Endothelial cell of umbilical vein (primary cell): ENCODE data around the gene LAMTOR2. TPM values are rescaled to one million over a fixed set of nuclear protein-coding genes. Genes with fewer than 3 reads are reported as not detected.

Experiments used
- BruUV-seq: library from RNA; stranded (reverse); fragments of 400-500 nt; replicated peaks from 2 replicates; lab custom pipeline; 2021; lab: Mats Ljungman, UMichigan
- CTCF ChIA-PET: fragments of 300-600, 350-600 bp; sonication (Branson Sonifier 250); formaldehyde crosslinking; loops from one replicate; lab custom pipeline; 2021; ENCODE audit warnings: antibody characterized with exemption, inconsistent platforms; lab: Charles Lee
- POLR2A ChIA-PET: fragments of 300-600, 350-600 bp; sonication (Branson Sonifier 250); formaldehyde crosslinking; loops from one replicate; lab custom pipeline; 2021; ENCODE audit warnings: antibody characterized with exemption, inconsistent platforms; lab: Charles Lee
- DNase-seq: peaks from one replicate; pipeline ENCODE4 v3.0.0-alpha.2; 2011; ENCODE audit warnings: low read depth, low spot score
- FAIRE-seq: peaks from 2 replicates; lab custom pipeline; 2011; peaks lifted over from hg19 to GRCh38; lab: Jason Lieb, UNC
- H2AFZ ChIP-seq: 2 replicates; pipeline ENCODE4 v1.6.0; 2012; ENCODE audit warnings: low read depth, low read length, control low read depth, inconsistent platforms
- H3K27ac ChIP-seq: 2 replicates; pipeline ENCODE4 v1.5.1; 2011; ENCODE audit warnings: low read depth, mild to moderate bottlenecking, control low read depth, low read length, moderate library complexity; ENCODE audit not compliant: insufficient read depth
- H3K27me3 ChIP-seq, 2 experiments: 2 replicates each; pipeline versions ENCODE4 v1.6.0 to v1.6.1; 2011; ENCODE audit warnings: low read length in 2 of 2, mixed read lengths in 1 of 2; ENCODE audit not compliant: control insufficient read depth in 2 of 2, insufficient read depth in 2 of 2
- H3K36me3 ChIP-seq, 2 experiments: 2 replicates in 1 of 2; 3 replicates in 1 of 2; pipeline ENCODE4 v1.5.1; 2011; ENCODE audit warnings: low read length in 2 of 2, mild to moderate bottlenecking in 1 of 2, moderate library complexity in 1 of 2; ENCODE audit not compliant: control insufficient read depth in 2 of 2, insufficient read depth in 2 of 2; ENCODE audit errors: extremely low read depth in 1 of 2
- H3K4me1 ChIP-seq: 3 replicates; pipeline ENCODE4 v1.5.1; 2011; ENCODE audit warnings: mild to moderate bottlenecking, low read length; ENCODE audit not compliant: control insufficient read depth, insufficient read depth; ENCODE audit errors: extremely low read depth
- H3K4me2 ChIP-seq: 2 replicates; pipeline ENCODE4 v1.6.1; 2011; ENCODE audit warnings: low read length, control low read depth, mixed read lengths; ENCODE audit not compliant: insufficient read depth
- H3K4me3 ChIP-seq, 3 experiments: fragments of 200-600 bp in 1 of 3; sonication (generic), shearing (Covaris generic) in 1 of 3; replicated peaks in 1 of 3; 2 replicates each; pipeline ENCODE4 v1.5.1; 2011 to 2016; ENCODE audit warnings: control low read depth in 3 of 3, low read length in 3 of 3, mild to moderate bottlenecking in 2 of 3, inconsistent platforms in 1 of 3, low read depth in 1 of 3, moderate library complexity in 1 of 3; ENCODE audit not compliant: insufficient read depth in 1 of 3
- H3K79me2 ChIP-seq: 2 replicates; pipeline ENCODE4 v1.6.0; 2012; ENCODE audit warnings: low read length, inconsistent platforms; ENCODE audit not compliant: control insufficient read depth, insufficient read depth
- H3K9ac ChIP-seq: replicated peaks from 2 replicates; pipeline ENCODE3; 2011; ENCODE audit warnings: low read length, control low read depth; ENCODE audit not compliant: insufficient read depth; ENCODE audit errors: extremely low read depth
- H3K9me1 ChIP-seq: replicated peaks from 3 replicates; pipeline ENCODE4 v1.6.0; 2011; ENCODE audit warnings: mild to moderate bottlenecking, low read length; ENCODE audit not compliant: control insufficient read depth, insufficient read depth; ENCODE audit errors: extremely low read depth
- H3K9me3 ChIP-seq: replicated peaks from 2 replicates; pipeline ENCODE4 v1.5.1; 2012; ENCODE audit warnings: low read length, inconsistent platforms; ENCODE audit not compliant: control insufficient read depth, insufficient read depth
- H4K20me1 ChIP-seq: replicated peaks from 2 replicates; pipeline ENCODE3; 2011; ENCODE audit warnings: mild to moderate bottlenecking, low read length; ENCODE audit not compliant: control insufficient read depth, insufficient read depth; ENCODE audit errors: extremely low read depth
- CTCF ChIP-seq, 2 donors: IDR thresholded peaks; 1 replicate in 1 of 2; 2 replicates in 1 of 2; pipeline ENCODE4 v1.5.1; 2011; ENCODE audit warnings: low read length in 2 of 2, mild to moderate bottlenecking in 2 of 2, moderate library complexity in 2 of 2, control low read depth in 1 of 2, inconsistent platforms in 1 of 2, low read depth in 1 of 2; ENCODE audit not compliant: insufficient read depth in 1 of 2; ENCODE audit errors: extremely low read depth in 1 of 2
- EZH2 ChIP-seq: IDR thresholded peaks from 2 replicates; pipeline ENCODE4 v1.6.1; 2012; ENCODE audit warnings: borderline replicate concordance, low read depth, mild to moderate bottlenecking, moderate library complexity, low read length, inconsistent platforms; ENCODE audit not compliant: severe bottlenecking
- FOS ChIP-seq: IDR thresholded peaks from 2 replicates; pipeline ENCODE4 v1.6.1; 2011; ENCODE audit warnings: mild to moderate bottlenecking, low read length, moderate library complexity, borderline replicate concordance; ENCODE audit not compliant: insufficient read depth
- GATA2 ChIP-seq: IDR thresholded peaks from 2 replicates; pipeline ENCODE4 v1.7.0; 2011; ENCODE audit warnings: low read depth, mild to moderate bottlenecking, moderate library complexity, mixed read lengths, low read length; ENCODE audit not compliant: insufficient read length, insufficient read depth
- JUN ChIP-seq: IDR thresholded peaks from 2 replicates; pipeline ENCODE4 v1.6.1; 2011; ENCODE audit warnings: borderline replicate concordance, low read depth; ENCODE audit not compliant: insufficient read length, insufficient read depth
- MAX ChIP-seq: IDR thresholded peaks from 2 replicates; pipeline ENCODE4 v1.6.1; 2011; ENCODE audit not compliant: insufficient read depth, insufficient read length
- MYC ChIP-seq: IDR thresholded peaks from one replicate; pipeline ENCODE4 v1.6.1; 2011; ENCODE audit warnings: mild to moderate bottlenecking, low read depth, low read length
- POLR2A ChIP-seq: IDR thresholded peaks from 2 replicates; pipeline ENCODE4 v1.6.1; 2012; ENCODE audit warnings: low read depth, mild to moderate bottlenecking, control low read depth, low read length
- POLR2AphosphoS5 ChIP-seq: IDR thresholded peaks from 2 replicates; pipeline ENCODE4 v1.6.1; 2012; ENCODE audit warnings: low read depth, mild to moderate bottlenecking, control low read depth, low read length, moderate library complexity; ENCODE audit not compliant: insufficient read depth
- dilution Hi-C: fragments of 300-500 bp; cut with MboI; formaldehyde crosslinking; loops from one replicate; pipeline ENCODE4 v1.15.0; 2019; ENCODE audit warnings: low sequenced_read_pairs; ENCODE audit not compliant: extremely low pct_ligation_motif_present
- intact Hi-C: fragments of 100-400 bp; cut with micrococcal nuclease; formaldehyde crosslinking; loops from one replicate; pipeline ENCODE4 v1.10.0; 2022
- polyA plus RNA-seq, 4 experiments: library from polyadenylated mRNA; depleted of rRNA in 3 of 4; stranded (reverse) in 3 of 4; unstranded in 1 of 4; fragments of >200 nt; gene quantifications; 2 replicates each; pipeline versions ENCODE4 v1.2.1 to v1.2.3, GENCODE V29; 2011 to 2012; ENCODE audit warnings: missing spikeins in 1 of 4
- total RNA-seq: library from RNA; stranded (reverse); gene quantifications from 2 replicates; pipeline ENCODE4 v1.2.3, GENCODE V29; 2021

LAMTOR2 gene
- total and polyA plus RNA-seq, 2 donors (not counting 3 experiments of a cell fraction or from before 2014, with no cell fraction given), result 77.7 to 136 TPM

GRCh38 chr1:156065212-156065611 lies 10.6 kb downstream of the LAMTOR2 start:
- Histone ChIP-seq H3K9me3 (no peaks in the 10 kb centered on the region), H2AFZ (no peak overlapping the region), H3K9ac (no peak overlapping the region), H3K4me1 (peaks cover 6% of the 10 kb centered on the region), H3K4me3 (no peak overlapping the region), H3K27ac (no peak overlapping the region), H3K79me2 (no peaks in the 10 kb centered on the region), H3K36me3 (no peaks in the 10 kb centered on the region), H4K20me1 (no peaks in the 10 kb centered on the region), H3K4me2 (no peak overlapping the region), H3K9me1 (no peaks in the 10 kb centered on the region), H3K27me3 (no peaks in the 10 kb centered on the region)
- dilution Hi-C loops (no loop called here), intact Hi-C loops (no loop called here)
- TF ChIP-seq CTCF (IDR thresholded peaks at IDR 0.05; ENCODE audit: extremely low read depth in 1 of 2, insufficient read depth in 1 of 2, low read depth in 1 of 2, low read length in 2 of 2), result no peak
- TF ChIP-seq JUN, result no peak
- TF ChIP-seq POLR2A, result no peak
- no peak for TF ChIP-seq MAX
- no peak for TF ChIP-seq MYC
- TF ChIP-seq FOS, result no peak
- TF ChIP-seq GATA2, result no peak
- TF ChIP-seq EZH2, result no peak
- no peak for TF ChIP-seq POLR2AphosphoS5
- no peak for DNase-seq
- no peak for FAIRE-seq
- BruUV-seq, result no TSS peak
- POLR2A ChIA-PET, result interaction anchor here (0.5 kb wide), 1 partner anchor 26 kb away, joined by 4 read pairs; no protein-coding TSS in a partner anchor
- CTCF ChIA-PET, result interaction anchor here (1.7 to 4.1 kb wide), 5 partner anchors 13 to 127 kb away, joined by 8 to 92 read pairs (median 14); partner anchors contain the start of gene SSR2
